ENCODE data around the gene ITLN1.

DNA sequence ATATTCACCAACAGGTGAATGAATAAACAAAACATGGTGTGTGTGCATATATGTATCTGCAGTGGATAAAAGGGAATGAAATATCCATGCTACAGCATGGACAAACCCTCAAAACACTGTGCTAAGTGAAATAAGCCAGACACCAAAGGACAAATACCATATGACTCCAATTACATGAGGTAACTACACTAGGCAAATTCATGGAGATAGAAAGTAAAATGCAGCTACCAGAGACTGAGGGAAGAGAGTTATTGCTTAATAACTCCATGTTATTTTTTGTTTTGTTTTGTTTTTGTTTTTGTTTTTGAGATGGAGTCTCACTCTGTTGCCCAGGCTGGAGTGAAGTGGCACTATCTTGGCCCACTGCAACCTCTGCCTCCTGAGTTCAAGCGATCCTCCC lies 2.4 kb downstream of the ITLN1 start:
- TF ChIP-seq CTCF (IDR thresholded peaks at IDR 0.05 in 4 of 5, conservative IDR thresholded peaks at IDR 0.05 in 1 of 5) = no peak
- no peak for TF ChIP-seq POLR2A (IDR thresholded peaks at IDR 0.05)

Data from gastrocnemius medialis (tissue), 4 donors.